Endodermal cell (in vitro differentiated cells): ENCODE measurements around the gene CXCL1. TPM values are rescaled to one million over a fixed set of nuclear protein-coding genes. Genes with fewer than 3 reads are reported as not detected.

ENCODE experiments used
- DNase-seq: peaks from one replicate; pipeline ENCODE4 v3.0.0-alpha.2; 2017
- H3K27ac ChIP-seq: 2 replicates; pipeline ENCODE4 v1.5.1; 2013; ENCODE audit warnings: mild to moderate bottlenecking, low read depth, low read length, moderate library complexity
- H3K27me3 ChIP-seq: 2 replicates; pipeline ENCODE4 v1.6.1; 2013; ENCODE audit warnings: mild to moderate bottlenecking, low read length, moderate library complexity; ENCODE audit not compliant: insufficient read depth, control insufficient read depth, poor library complexity, severe bottlenecking
- H3K36me3 ChIP-seq: 2 replicates; pipeline ENCODE4 v1.7.0; 2013; ENCODE audit warnings: mild to moderate bottlenecking, low read length, moderate library complexity; ENCODE audit not compliant: control insufficient read depth, insufficient read depth
- H3K4me1 ChIP-seq: one replicate; pipeline ENCODE4 v1.7.0; 2013; ENCODE audit warnings: low read length; ENCODE audit not compliant: control insufficient read depth, insufficient read depth
- H3K4me3 ChIP-seq: 2 replicates; pipeline ENCODE4 v1.5.1; 2013; ENCODE audit warnings: mild to moderate bottlenecking, low read length, moderate library complexity
- H3K9ac ChIP-seq: 2 replicates; pipeline ENCODE4 v1.6.1; 2013; ENCODE audit warnings: mild to moderate bottlenecking, low read length, moderate library complexity; ENCODE audit not compliant: poor library complexity, severe bottlenecking; ENCODE audit errors: extremely low read depth
- H3K9me3 ChIP-seq: 2 replicates; pipeline ENCODE4 v1.6.1; 2013; ENCODE audit warnings: mild to moderate bottlenecking, low read length, moderate library complexity; ENCODE audit not compliant: control insufficient read depth
- H3K27ac Mint-ChIP-seq: 2 replicates; pipeline ENCODE4 v1.8.0; 2020; ENCODE audit warnings: mixed read lengths
- H3K27me3 Mint-ChIP-seq: 2 replicates; pipeline ENCODE4 v1.8.0; 2021; ENCODE audit warnings: mild to moderate bottlenecking, mixed read lengths; ENCODE audit not compliant: insufficient read depth
- H3K36me3 Mint-ChIP-seq: 2 replicates; pipeline ENCODE4 v1.8.0; 2020; ENCODE audit warnings: low read depth, mixed read lengths
- H3K4me1 Mint-ChIP-seq: 2 replicates; pipeline ENCODE4 v1.8.0; 2020; ENCODE audit warnings: mixed read lengths
- H3K4me3 Mint-ChIP-seq: 2 replicates; pipeline ENCODE4 v1.8.0; 2020; ENCODE audit warnings: mild to moderate bottlenecking, moderate library complexity, mixed read lengths
- H3K9me3 Mint-ChIP-seq: 2 replicates; pipeline ENCODE4 v1.8.0; 2020; ENCODE audit warnings: mild to moderate bottlenecking, mixed read lengths
- WGBS, 2 experiments: methylation state at CpG; one replicate each; pipeline versions ENCODE4 v1.1.5 to v1.1.7; 2013; ENCODE audit warnings: missing lambda C conversion rate in 2 of 2, mixed read lengths in 1 of 2; ENCODE audit not compliant: insufficient coverage in 1 of 2, insufficient read length in 1 of 2; 5-methylcytosine and 5-hydroxymethylcytosine counted together
- total RNA-seq, 2 donors: library from RNA; stranded (reverse); fragmentation: NEBNext Ultra II Directional in 1 of 2; extraction: Animal tissue kit (Norgen Biotek cat#: 25700) in 1 of 2; gene quantifications; 2 replicates in 1 of 2; 3 replicates in 1 of 2; pipeline ENCODE4 v1.2.1, GENCODE V29; 2021
- TF ChIP-seq, protein P1 (sequence below): fragments of 200-600 bp; sonication (generic); conservative IDR thresholded peaks from 2 replicates; pipeline ENCODE4 v1.5.0; 2021; ENCODE audit warnings: antibody characterized with exemption, mild to moderate bottlenecking

The CXCL1 gene
- total RNA-seq, 2 donors from 2014 or later, result 0.24 TPM; not detected in 1

- Mint-ChIP-seq H3K4me1 (peaks cover 22% of the 10 kb centered on the region), H3K27ac (no peak overlapping the region), H3K36me3 (no peaks in the 10 kb centered on the region), H3K4me3 (no peak overlapping the region), H3K9me3 (no peaks in the 10 kb centered on the region), H3K27me3 (peaks cover 26% of the 10 kb centered on the region)
- Histone ChIP-seq H3K9ac (no peak overlapping the region), H3K9me3 (no peaks in the 10 kb centered on the region), H3K4me1 (no peaks in the 10 kb centered on the region), H3K27me3 (no peaks in the 10 kb centered on the region), H3K36me3 (no peaks in the 10 kb centered on the region), H3K27ac (no peak overlapping the region), H3K4me3 (peak overlapping the region; percentile 16)
- DNase-seq, result no peak
- WGBS, 2 experiments, result 38 to 40% methylated on average over 1 of the region's 2 CpGs
- TF ChIP-seq, protein P1, sequence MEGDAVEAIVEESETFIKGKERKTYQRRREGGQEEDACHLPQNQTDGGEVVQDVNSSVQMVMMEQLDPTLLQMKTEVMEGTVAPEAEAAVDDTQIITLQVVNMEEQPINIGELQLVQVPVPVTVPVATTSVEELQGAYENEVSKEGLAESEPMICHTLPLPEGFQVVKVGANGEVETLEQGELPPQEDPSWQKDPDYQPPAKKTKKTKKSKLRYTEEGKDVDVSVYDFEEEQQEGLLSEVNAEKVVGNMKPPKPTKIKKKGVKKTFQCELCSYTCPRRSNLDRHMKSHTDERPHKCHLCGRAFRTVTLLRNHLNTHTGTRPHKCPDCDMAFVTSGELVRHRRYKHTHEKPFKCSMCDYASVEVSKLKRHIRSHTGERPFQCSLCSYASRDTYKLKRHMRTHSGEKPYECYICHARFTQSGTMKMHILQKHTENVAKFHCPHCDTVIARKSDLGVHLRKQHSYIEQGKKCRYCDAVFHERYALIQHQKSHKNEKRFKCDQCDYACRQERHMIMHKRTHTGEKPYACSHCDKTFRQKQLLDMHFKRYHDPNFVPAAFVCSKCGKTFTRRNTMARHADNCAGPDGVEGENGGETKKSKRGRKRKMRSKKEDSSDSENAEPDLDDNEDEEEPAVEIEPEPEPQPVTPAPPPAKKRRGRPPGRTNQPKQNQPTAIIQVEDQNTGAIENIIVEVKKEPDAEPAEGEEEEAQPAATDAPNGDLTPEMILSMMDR, result no peak
Observed at GRCh38 chr4:73844806-73845205, 24.4 kb upstream of the CXCL1 start.

GRCh38 chr4:73847526-73848182 lies 21.5 kb upstream of the CXCL1 start:
- no peak overlapping the region for H3K27ac ChIP-seq
- H3K27me3 ChIP-seq, result no peaks in the 10 kb centered on the region
- no peak for DNase-seq
- no peaks in the 10 kb centered on the region for H3K36me3 ChIP-seq
- no peak overlapping the region for H3K4me3 Mint-ChIP-seq
- no peak overlapping the region for H3K9ac ChIP-seq
- H3K27ac Mint-ChIP-seq, result no peak overlapping the region
- no peak overlapping the region for H3K4me3 ChIP-seq
- no peaks in the 10 kb centered on the region for H3K9me3 ChIP-seq
- H3K36me3 Mint-ChIP-seq, result no peaks in the 10 kb centered on the region
- TF ChIP-seq, protein P1, result no peak
- no peaks in the 10 kb centered on the region for H3K9me3 Mint-ChIP-seq
- H3K4me1 ChIP-seq, result no peaks in the 10 kb centered on the region
- H3K4me1 Mint-ChIP-seq, result peaks cover 22% of the 10 kb centered on the region
- WGBS, 2 experiments, result 97% methylated on average over 3 of the region's 3 CpGs; no CpG with 5 or more reads in 1 of the 2 experiments
- H3K27me3 Mint-ChIP-seq, result peaks cover 34% of the 10 kb centered on the region

DNA sequence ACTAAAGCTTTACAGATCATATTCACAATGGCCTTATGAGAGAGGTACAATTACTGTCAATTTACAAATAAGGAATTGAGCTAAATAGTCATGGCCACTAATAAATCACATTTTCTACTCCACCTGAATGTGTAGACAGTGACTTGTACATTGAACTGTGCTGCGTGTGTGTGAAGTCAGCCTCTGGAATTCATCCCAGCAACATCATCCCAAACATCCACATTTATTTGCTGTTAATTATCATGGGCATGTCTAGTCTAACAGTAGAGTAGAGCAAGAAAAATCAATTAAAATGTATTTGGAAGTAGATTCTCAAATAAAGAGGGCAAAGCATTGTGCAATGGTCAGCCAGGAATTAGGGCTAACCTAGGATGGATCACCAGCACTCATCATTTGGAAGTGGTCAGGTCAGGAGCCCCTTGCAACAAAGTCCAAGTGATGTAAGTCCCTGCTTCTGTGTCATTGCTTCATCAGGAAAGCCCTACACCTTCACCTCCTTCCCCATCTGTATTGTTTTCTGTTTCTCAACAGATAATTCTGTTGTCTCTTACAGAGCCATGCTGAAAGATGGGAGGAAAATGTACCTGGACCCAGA lies 20.9 kb upstream of the CXCL1 start:
- H3K27ac ChIP-seq, result no peak overlapping the region
- no peak for DNase-seq
- H3K4me1 Mint-ChIP-seq, result peaks cover 21% of the 10 kb centered on the region
- no peaks in the 10 kb centered on the region for H3K9me3 Mint-ChIP-seq
- H3K27me3 ChIP-seq, result no peaks in the 10 kb centered on the region
- H3K4me3 ChIP-seq, result no peak overlapping the region
- no peaks in the 10 kb centered on the region for H3K4me1 ChIP-seq
- no peak overlapping the region for H3K4me3 Mint-ChIP-seq
- WGBS, 2 experiments, result 83% methylated on average over 1 of the region's 1 CpG; no CpG with 5 or more reads in 1 of the 2 experiments
- no peaks in the 10 kb centered on the region for H3K9me3 ChIP-seq
- no peak overlapping the region for H3K9ac ChIP-seq
- no peaks in the 10 kb centered on the region for H3K36me3 ChIP-seq
- no peak overlapping the region for H3K27ac Mint-ChIP-seq
- TF ChIP-seq, protein P1, result no peak
- H3K36me3 Mint-ChIP-seq, result no peaks in the 10 kb centered on the region
- peaks cover 40% of the 10 kb centered on the region for H3K27me3 Mint-ChIP-seq
